ENCODE data around the gene ZNF148.

Gene ZNF148

GRCh38 chr3:125410922-125411321 is 35.8 kb upstream of the ZNF148 start:
- TF ChIP-seq POLR2AphosphoS5 (IDR thresholded peaks at IDR 0.05; ENCODE audit: low read depth, low read length) (no peak), FOXP2 (optimal IDR thresholded peaks at IDR 0.05; ENCODE audit: borderline replicate concordance, extremely low read depth, extremely low read length, insufficient read depth) (no peak), SIN3A (IDR thresholded peaks at IDR 0.05; ENCODE audit: borderline replicate concordance, insufficient read depth, low read length) (no peak), TAF1 (IDR thresholded peaks at IDR 0.05; ENCODE audit: borderline replicate concordance, insufficient read depth, low read length) (no peak)
- TF ChIP-seq, protein P1, sequence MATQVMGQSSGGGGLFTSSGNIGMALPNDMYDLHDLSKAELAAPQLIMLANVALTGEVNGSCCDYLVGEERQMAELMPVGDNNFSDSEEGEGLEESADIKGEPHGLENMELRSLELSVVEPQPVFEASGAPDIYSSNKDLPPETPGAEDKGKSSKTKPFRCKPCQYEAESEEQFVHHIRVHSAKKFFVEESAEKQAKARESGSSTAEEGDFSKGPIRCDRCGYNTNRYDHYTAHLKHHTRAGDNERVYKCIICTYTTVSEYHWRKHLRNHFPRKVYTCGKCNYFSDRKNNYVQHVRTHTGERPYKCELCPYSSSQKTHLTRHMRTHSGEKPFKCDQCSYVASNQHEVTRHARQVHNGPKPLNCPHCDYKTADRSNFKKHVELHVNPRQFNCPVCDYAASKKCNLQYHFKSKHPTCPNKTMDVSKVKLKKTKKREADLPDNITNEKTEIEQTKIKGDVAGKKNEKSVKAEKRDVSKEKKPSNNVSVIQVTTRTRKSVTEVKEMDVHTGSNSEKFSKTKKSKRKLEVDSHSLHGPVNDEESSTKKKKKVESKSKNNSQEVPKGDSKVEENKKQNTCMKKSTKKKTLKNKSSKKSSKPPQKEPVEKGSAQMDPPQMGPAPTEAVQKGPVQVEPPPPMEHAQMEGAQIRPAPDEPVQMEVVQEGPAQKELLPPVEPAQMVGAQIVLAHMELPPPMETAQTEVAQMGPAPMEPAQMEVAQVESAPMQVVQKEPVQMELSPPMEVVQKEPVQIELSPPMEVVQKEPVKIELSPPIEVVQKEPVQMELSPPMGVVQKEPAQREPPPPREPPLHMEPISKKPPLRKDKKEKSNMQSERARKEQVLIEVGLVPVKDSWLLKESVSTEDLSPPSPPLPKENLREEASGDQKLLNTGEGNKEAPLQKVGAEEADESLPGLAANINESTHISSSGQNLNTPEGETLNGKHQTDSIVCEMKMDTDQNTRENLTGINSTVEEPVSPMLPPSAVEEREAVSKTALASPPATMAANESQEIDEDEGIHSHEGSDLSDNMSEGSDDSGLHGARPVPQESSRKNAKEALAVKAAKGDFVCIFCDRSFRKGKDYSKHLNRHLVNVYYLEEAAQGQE (IDR thresholded peaks at IDR 0.05; ENCODE audit: insufficient read depth in 1 of 2, low read depth in 2 of 2, low read length in 2 of 2) = no peak

DNA sequence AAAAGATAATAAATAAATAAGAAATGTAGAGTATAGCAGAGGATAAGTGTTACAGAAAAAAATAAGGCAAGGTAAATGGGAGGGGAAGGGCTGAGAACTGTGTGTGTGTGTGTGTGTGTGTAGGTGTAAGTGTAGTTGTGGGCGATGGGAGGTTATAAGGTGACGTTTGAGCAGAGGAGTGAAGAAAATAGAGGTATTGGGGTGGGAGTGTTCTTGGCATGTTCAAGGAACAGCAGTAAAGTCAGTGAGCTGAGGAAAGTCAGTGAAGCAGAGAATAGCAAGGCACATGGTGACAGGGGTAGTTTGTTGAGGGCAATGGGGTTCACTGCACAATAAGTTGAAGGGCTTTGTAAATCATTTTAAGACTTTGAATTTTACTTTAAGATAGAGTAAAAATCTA is 30.9 kb upstream of the ZNF148 start:
- TF ChIP-seq SIN3A (IDR thresholded peaks at IDR 0.05; ENCODE audit: borderline replicate concordance, insufficient read depth, low read length) (no peak), TAF1 (IDR thresholded peaks at IDR 0.05; ENCODE audit: borderline replicate concordance, insufficient read depth, low read length) (no peak), FOXP2 (optimal IDR thresholded peaks at IDR 0.05; ENCODE audit: borderline replicate concordance, extremely low read depth, extremely low read length, insufficient read depth) (no peak), POLR2AphosphoS5 (IDR thresholded peaks at IDR 0.05; ENCODE audit: low read depth, low read length) (no peak)
- TF ChIP-seq, protein P1 (IDR thresholded peaks at IDR 0.05; ENCODE audit: insufficient read depth in 1 of 2, low read depth in 2 of 2, low read length in 2 of 2) = no peak

GRCh38 chr3:125403789-125404188 is 28.7 kb upstream of the ZNF148 start:
- TF ChIP-seq SIN3A (IDR thresholded peaks at IDR 0.05; ENCODE audit: borderline replicate concordance, insufficient read depth, low read length) = no peak
- TF ChIP-seq POLR2AphosphoS5 (IDR thresholded peaks at IDR 0.05; ENCODE audit: low read depth, low read length) = no peak
- TF ChIP-seq, protein P1 (IDR thresholded peaks at IDR 0.05; ENCODE audit: insufficient read depth in 1 of 2, low read depth in 2 of 2, low read length in 2 of 2) = no peak
- no peak for TF ChIP-seq TAF1 (IDR thresholded peaks at IDR 0.05; ENCODE audit: borderline replicate concordance, insufficient read depth, low read length)
- TF ChIP-seq FOXP2 (optimal IDR thresholded peaks at IDR 0.05; ENCODE audit: borderline replicate concordance, extremely low read depth, extremely low read length, insufficient read depth) = no peak

GRCh38 chr3:125402639-125403038 is 27.5 kb upstream of the ZNF148 start:
- no peak for TF ChIP-seq POLR2AphosphoS5 (IDR thresholded peaks at IDR 0.05; ENCODE audit: low read depth, low read length)
- TF ChIP-seq, protein P1 (IDR thresholded peaks at IDR 0.05; ENCODE audit: insufficient read depth in 1 of 2, low read depth in 2 of 2, low read length in 2 of 2) = no peak
- TF ChIP-seq FOXP2 (optimal IDR thresholded peaks at IDR 0.05; ENCODE audit: borderline replicate concordance, extremely low read depth, extremely low read length, insufficient read depth) = no peak

DNA sequence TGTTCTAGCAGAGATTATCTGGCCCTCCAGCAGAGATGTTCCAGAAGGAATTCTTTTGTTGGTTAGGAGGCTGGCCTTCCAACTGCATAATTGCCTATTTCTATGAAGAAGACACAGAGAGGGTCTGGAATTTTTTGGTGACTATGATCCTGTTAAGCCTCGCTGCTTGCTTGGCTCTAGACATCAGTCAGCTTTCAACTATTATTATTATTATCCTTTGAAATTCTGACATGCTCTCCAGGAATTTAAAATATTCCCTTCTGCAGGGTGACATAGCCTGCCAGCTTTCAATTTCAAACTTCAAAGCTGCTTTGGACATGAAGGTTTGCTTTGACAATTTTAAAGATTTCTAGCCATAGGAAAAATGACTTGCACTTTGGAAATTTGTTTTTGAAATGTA is 26.3 kb upstream of the ZNF148 start:
- TF ChIP-seq FOXP2 (optimal IDR thresholded peaks at IDR 0.05; ENCODE audit: borderline replicate concordance, extremely low read depth, extremely low read length, insufficient read depth) = no peak
